HG03432 (cell line): ENCODE data around the gene CDC42EP3.

Experiments used
- ATAC-seq: cut with Tn5 transposase; IDR thresholded peaks from one replicate; pipeline ENCODE4 v1.9.1; 2021; ENCODE audit warnings: mild to moderate bottlenecking, moderate library complexity; ENCODE audit not compliant: unreplicated experiment

Gene CDC42EP3, protein sequence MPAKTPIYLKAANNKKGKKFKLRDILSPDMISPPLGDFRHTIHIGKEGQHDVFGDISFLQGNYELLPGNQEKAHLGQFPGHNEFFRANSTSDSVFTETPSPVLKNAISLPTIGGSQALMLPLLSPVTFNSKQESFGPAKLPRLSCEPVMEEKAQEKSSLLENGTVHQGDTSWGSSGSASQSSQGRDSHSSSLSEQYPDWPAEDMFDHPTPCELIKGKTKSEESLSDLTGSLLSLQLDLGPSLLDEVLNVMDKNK

DNA sequence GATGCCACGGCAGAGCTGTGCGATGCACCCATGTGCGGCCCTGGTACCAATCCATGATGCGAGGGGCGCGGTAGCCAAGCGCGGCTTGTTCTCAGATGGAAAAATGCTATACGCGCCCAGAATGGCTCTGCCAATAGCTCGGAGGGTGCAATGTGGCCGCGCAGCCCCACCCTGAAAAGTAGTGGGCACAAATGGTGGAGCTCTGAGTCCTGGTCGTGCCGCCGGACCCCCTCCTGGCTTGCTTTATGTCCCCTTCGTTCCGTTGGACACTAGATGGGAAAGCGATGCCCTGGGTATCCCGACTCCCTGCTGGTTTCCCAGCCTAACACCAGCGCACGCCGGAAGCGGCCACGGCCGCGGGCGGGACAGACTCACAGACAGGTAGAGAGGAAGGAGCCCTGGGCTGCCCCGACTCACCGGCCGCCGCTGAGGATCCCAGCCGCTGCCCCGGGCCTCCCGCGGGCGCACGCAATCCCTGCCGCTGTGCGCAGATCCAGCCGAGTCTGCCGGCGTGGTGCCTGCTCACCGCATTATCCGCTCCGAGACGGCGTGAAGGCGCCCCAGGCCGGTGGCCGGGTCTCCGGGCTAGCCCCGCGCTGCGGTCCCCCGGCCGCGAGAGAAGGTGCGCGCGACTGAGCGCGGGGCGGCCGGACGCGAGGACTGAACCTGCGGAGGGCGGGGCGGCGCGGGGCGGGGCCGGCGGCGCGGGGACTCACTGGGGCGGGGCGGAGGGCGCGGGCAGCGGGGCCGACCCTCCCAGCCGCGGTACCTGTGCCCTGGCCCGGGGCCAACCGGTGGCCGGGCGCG lies at the start of gene CDC42EP3:
CDC42EP3 (minus strand) TSS at position 634 of the 807 bp plus-strand sequence. CDS start 25,055 bp downstream, outside the sequence.
- peak; percentile 65 for ATAC-seq

DNA sequence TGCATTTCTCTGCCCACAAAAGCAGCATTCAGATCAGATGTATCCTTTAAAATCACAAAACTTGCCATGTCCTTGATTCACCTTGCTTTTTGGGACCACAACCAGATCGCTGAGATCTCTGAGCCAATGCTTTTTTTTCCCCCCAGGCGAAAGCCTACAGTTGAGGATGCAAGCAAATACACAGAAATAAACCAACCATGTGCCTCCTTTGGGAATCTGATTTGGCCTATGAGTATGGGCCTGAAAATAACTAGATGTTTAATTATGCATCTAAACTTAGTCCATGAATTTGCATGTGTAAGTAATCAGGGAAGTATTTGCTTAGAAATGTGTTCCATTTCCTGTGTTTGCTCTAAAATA lies 49.7 kb upstream of the CDC42EP3 start:
- ATAC-seq, result no peak

DNA sequence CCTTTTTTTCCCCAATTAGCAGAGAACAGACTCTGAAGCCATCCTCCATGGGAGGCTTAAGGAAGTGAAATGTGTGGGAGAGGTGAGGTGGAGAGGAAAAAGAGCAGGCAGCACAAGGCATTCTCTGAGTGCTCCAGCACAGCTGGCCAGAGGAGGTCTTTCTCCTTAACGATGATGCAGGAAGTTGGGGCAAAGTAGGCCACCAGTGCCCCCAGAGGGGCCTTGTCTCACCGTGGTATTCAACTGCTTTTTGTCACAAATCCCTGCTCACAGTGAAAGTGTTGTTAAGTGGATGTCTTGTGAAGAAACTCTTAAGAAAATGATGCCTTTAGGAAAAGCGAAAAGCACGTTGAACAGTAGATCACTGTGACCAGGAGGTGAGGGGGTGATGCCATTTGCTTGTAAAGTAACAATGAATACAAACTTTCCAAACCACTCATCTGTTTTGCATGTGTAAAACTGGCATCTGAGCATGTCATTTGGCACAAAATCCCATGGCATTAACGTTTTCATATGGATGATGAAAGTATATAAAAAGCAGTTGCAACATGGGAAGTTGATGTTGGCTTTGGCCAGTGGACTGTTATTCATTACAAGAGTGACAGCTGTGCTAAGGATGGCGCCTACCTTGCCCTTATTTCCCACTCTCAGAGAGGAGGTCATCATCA lies 49.2 kb upstream of the CDC42EP3 start:
- no peak for ATAC-seq

DNA sequence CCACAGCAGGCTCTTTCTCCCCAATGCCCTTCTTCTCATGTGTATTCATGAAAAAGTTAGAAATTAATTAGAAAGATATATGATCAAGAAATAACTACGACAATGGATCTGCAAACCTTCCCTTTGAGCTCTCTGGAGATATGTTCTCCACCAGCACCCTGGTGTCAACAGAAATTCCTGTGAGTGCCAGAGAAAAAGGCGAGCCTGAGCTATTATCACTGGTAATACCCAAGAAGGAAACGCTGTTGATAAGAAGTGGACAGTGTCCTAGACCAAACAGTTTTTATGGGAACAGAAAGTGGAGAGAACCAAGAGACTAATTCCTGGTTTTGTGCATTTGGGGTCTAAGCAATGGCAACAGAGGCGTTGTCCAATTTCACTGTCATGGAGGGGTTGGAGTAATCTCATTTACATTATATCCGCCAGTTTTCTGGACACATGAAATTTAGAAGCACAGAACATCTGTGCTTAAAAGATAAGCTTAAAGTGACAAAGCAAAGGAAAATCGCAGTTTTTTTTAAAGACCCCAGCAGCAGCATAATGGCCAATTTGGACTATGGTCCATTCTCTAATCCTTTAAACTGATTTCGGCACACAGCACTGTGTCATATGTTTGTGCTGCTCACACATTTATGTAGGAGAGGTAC lies 47.2 kb upstream of the CDC42EP3 start:
- ATAC-seq, result no peak

DNA sequence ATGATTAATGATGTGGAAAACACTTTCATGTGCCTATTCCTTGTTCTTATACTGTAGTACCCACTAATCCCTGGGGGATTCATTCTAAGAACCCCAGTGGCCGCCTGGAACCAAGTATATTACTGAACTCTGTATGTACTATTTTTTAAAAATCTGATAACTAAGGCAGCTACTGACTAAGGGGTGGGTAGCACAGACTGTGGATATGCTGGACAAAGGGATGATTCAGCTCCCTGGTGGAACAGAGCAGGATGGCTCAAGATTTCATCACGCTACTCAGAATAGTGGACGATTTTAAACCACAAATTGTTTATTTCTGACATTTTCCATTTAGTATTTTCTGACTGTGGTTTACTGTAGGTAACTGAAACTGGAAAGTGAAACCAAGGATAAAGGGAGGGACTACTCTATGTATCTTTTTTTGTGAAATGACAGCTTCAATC lies 41.8 kb upstream of the CDC42EP3 start:
- ATAC-seq, result no peak

DNA sequence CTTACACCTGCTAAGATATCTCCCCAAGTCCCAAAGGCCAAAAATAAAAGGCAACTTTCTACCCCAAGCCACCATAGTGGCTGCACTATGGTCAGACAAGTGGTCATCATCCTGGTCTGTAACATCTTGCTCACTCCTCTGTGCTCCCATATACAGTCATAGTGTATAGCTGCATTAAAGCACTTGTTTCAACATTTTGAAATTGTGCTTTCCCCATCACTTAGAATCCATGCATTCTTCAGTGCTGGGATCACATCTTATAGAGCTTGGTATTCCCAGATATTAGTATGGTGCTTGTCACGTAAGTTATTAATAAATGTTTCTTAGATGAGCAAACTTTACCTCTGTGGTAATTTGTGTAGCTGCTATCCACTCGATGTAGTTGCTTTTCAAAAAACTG lies 40.4 kb upstream of the CDC42EP3 start:
- ATAC-seq, result no peak

DNA sequence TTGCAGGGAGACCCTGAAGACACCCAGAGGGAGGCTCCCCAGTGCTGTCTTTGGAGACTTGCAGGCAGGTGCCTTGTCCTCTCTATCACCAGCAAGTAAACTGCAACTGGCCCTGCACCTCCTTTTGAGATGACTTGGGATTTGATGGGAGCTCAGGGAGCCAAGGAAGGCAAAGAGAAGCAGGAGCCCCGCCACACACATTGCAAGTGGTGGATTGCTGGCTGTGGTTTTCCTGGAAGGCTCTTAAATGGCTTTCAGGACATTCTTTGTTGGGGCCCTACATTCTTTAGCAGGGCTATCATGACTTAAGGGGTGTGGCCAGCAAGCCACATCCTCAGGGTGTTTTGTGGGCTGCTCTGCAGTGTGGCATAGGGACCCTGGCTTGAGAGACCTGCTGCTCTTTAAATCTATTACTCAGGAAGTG lies 39.9 kb upstream of the CDC42EP3 start:
- no peak for ATAC-seq

DNA sequence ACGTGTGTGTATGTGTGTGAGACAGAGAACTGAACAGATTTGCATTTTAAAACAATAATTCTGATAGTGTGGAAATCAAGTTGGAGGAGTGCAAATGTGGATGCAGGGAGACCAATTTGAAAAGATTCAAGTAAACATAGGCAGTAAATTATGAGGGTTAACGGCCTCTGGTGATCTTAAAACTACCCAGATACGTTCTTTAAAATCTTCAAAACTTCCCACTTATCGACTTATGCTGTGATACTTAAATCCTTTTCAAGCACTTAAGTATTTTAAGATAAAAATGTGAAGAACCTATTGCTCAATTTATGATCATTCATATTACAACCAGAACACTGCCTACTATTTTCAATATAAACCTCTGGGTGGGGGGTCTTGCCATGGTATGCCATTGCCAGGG lies 37.7 kb upstream of the CDC42EP3 start:
- ATAC-seq, result no peak

DNA sequence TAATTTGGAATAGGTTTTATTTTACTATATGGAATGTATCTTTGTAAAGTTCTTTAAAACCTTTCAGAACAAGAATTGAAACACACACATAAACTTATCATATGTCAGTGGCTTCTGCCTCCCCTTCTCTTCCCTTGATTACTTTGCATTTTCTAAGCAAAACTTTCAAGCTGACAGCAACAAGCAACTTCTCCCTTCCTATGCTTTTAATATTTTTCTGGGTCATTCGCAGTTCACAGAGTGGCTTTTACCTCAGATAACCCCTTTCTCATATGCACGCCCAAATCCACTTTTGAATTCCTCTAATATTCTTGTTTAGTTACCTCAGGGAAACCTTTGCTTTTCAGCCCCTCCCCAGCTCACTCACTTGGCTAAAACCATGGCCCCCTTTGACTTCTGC lies 36.7 kb upstream of the CDC42EP3 start:
- no peak for ATAC-seq

DNA sequence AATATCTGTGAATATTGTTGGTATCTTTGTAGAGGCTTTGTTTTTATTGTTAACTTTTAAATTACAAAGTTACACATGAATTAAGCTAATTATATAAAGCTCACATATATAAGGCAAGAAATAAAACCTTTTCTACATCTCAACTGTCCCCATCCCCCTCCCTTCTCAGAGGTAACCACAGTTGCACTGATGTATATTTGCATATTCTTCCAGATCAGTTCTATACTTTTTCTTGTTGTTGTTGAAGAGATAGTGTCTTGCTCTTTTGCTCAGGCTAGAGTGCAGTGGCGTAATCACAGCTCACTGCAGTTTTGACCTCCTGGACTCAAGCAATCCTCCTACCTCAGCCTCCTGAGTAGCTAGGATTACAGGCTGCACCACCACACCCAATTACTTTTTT lies 36.0 kb upstream of the CDC42EP3 start:
- no peak for ATAC-seq

DNA sequence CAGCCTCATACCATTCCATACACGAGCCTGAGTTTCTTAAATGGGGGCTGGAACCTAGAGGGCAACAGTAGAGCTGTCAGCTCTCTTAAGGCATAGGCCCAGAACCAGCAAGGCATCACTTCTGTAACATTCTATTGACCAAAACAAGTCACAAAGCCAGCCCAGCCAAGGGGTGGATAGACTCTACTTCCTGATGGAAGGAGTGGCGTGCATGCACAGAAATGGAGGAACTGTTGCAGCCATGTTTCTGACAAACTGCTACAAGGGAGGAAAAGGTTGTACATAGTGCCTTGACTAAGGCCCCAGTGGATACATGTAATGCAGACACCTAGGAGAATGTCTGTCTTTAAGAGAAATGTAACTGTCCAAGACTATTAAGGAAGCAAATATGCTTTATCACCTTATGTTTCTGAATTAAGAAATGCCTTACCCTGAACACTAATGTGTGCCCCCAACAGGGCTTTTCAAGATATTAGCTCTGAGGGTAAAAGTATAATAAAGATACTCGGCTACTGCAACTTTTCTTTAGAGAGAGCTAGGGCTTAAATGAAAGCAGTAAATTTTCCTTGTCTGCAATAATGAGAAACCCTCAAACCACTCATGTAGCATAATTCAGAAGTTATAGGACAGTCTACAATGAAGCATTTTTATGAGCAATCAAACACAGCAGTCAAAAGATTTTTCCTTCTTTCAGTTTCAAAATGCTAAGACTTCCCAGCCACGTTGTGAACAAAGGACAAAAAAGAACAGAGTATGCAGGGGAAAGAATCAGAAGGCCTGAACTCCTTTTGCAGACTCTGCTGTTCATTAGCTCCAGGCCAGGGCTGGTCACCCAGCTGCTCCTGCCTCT lies 35.1 kb upstream of the CDC42EP3 start:
- no peak for ATAC-seq

DNA sequence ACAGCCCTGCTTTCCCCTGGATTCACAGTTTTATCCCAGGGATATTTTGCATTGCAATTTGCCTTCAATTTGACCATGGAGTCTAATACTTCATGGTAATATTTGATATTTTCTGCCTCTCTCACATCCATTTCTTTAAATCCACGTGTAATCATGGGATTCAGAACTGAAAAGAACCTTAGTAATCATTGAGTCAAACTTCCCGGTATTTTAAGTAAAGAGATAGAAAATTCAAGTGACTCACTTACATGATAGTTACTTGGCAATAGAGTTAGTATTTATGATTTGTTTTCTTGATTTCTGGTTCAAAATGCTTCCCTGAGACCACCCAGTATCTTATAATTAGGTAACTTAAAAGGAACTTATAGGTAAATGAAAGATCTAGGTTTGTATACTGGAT lies 33.7 kb upstream of the CDC42EP3 start:
- ATAC-seq, result no peak

DNA sequence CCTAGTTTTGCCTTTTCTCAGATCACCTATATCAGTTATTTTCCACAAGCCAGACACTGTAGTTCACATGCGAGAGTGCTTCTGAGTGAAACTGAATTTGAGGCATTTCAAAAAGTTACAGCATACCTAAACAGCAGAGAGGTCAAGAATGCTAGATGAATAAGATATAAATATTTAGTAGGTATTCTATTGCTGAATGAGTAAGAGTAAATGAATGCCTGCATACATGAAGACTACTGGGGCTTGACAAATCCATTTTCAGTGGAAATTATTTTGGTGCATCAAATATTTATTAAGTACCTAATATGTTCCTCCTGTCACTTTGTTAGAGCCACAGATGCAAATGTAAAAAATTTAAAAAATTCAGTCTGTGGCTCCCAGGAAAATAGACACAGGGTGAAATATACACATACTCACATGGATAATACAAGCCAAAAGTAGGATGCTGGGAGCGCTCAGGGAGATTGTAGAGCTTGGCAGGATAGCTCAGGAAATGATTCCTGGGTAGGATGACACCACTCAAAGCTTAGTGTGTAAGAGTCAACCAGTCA lies 27.6 kb upstream of the CDC42EP3 start:
- ATAC-seq, result no peak

DNA sequence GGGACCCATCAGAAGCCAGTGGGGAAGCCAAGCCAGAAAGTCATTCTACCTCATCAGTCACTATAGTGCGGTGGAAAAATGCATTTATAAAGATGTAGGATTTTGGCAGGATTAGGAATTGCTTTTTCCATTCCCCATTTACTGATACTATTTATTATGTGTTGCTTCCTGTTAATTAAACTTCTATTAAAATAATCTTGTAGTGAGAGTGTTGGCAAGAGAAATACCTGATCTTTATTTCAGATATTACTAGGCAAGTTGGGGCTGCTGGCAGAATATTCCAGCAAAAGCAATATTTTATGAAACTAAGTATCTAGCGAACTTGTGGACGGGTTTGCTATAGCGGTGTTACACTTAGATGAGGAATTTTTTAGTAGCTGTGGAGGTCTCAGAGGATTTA lies 23.9 kb upstream of the CDC42EP3 start:
- ATAC-seq, result no peak

DNA sequence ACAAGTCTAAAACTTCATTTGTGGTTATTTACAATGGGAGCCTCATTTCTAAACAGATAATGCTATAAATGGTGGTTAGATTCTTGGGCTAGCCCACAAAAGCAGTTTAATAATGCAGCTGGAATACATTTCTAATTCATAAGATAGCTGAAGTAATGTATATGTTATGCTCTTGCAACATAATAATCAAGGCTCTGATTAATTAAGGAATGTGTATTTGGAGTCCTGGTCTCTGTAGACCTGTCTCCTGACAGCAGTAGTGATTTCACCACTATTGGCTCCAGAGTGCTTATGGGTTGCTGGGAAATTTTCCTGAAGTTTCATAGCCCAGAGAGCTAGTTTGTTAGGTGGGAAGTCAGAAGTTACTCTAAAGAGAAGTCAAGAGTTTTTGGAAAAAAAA lies 21.3 kb upstream of the CDC42EP3 start:
- no peak for ATAC-seq

DNA sequence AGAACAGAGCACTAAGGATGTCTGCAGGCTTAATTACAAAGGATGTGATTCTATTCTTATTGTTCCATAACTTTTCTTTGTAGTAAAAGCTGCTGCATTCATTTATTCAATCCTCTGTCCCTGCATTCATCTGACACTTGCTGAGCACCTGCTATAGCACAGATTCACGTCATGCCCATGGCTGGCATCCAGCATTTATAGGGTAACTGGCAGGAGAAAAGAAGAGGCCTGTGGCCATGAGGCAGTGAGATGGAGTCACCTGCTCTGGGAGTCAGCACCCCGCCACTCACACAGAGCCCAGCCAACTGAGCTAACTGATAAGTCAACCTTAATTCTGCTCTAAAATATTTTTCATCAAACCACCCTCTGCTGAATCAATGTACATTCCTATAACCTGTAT lies 18.3 kb upstream of the CDC42EP3 start:
- ATAC-seq, result no peak

DNA sequence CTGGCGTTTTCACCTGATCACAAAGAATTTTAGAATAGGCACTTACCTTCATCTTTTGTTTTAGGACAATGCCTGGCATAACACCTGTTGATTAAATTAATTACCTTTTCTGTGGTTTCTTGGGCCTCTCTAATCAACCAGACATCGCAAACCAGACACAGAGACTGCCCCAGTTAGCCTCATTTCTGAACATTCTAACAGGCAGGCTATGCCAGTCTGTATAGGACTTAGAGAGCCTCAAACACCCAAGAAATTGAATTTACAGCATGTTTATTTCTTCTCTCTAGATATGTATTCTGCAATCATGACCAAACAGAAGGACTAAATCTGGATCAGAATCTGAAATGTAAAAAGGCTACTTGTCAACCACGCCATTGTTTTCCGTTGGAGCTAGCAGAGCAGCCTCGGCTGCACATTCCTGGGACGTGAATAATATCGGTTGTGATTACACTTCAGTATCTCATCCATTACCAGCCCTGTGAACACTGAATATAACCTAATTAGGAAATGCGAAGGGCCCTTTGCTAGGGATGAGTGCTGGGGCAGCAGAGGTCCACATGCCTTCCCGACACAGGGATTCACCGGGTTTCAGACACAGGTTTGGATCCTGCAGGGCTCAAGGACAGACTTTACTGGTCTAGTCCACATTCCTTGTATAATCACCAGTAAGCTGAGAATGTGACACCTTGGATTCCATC lies 17.5 kb upstream of the CDC42EP3 start:
- ATAC-seq, result no peak

DNA sequence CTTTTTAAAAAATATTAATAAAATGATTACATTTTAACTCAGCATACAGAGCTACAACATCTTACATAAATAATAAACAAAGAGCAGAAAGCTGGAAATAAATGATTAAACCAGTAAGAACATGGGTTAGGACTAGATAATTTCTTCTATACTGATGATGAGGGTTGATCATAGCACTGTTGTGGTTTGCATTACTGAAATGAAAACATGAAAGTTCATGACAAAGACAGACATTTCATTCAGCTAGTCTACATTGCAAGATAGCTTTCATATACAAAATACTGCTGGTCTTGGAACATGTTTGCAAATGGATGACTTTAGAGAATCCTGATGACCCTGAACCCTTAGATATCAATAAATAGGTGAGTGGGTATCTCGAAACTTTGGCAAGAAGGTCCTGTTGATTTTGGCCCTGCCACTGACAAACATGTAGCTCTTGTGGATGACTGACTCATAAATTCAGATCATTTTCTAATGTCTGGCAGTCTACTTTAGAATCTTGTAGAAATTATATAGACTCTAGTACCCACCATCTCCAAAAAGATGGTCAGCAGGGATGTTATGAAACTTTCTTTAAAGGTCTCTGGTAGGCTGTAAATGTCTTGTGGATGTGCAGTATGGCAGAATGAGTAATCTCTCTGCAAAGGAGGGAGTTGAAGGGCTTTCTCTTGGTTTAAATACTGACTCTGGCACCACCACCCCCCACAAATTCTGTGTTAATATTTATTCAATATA lies 15.5 kb upstream of the CDC42EP3 start:
- ATAC-seq, result no peak

DNA sequence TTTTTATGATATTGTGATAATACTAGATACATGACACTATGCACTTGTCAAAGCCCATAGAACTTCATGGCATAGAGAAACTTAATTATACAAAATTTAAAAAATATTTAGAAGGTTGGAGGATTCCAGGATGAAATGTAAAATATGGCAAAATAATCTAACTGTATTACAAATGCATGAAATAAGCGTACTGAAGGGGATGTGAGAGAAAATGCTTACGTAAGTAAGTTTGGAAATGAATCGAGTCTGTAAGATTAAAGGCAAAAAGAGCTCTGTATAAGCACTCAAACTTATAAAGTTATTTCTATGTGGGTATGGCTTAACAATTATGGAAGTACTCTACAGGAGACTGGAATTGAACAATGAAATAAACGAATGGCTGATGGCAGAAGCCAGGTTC lies 13.4 kb upstream of the CDC42EP3 start:
- no peak for ATAC-seq
